ENCODE measurements around the gene SLC35F3.
"Not testable (repeated sequence)": the region's sequence is repeated elsewhere in the genome, so short reads cannot be mapped to it uniquely, and the experiment has no call there.

SLC35F3 gene

DNA sequence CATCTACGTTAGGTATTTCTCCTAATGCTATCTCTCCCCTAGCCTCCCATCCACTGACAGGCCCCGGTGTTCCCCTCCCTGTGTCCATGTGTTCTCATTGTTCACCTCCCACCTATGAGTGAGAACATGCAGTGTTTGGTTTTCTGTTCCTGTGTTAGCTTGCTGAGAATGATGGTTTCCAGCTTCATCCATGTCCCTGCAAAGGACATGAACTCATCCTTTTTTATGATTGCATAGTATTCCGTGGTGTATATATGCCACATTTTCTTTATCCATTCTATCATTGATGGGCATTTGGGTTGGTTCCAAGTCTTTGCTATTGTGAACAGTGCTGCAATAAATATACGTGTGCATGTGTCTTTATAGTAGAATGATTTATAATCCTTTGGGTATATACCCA, 247.9 kb downstream of the SLC35F3 start:
- not testable (repeated sequence) for DNase-seq

DNA sequence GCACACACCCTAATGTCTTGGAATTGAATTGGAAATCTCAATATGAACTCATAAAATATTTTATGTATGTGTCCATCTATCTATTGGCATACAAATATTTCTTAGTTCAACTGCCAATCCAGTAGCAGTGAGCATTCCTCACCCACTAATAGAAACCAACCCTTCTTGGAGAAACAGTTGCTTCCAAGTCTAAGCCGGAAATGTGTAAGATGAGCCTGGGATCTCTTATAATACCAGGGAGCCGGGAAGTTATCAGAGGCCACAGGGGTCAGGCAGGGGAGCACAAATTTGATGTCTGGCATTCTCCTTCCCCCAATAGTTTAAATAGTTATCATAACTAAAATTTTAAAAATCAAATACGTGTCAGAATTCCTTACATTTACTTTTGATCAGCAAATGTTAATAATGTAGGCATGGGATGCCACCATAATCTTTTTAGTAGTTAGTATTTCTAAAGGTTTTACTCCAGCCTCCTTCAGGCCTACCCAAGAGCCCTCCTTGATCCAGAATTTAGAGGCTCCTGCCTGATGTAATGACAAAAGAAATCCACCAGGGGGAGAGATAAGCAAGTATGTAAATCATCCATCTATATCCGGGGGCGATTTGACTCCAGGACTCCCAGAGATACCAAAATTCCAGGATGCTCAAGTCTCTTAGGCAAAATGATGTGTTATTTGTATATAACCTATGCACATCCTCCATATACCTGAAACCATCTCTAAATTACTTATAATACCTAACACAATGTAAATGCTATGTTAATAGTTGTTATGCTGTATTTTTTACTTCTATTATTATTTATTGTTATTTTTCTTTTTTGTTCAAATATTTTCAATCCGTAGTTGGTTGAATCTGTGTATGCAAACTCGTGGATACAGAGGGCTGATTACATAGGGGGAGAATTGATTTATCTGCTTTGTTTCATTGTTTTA, 250.1 kb downstream of the SLC35F3 start:
- DNase-seq: peak; percentile 9 to 56

DNA sequence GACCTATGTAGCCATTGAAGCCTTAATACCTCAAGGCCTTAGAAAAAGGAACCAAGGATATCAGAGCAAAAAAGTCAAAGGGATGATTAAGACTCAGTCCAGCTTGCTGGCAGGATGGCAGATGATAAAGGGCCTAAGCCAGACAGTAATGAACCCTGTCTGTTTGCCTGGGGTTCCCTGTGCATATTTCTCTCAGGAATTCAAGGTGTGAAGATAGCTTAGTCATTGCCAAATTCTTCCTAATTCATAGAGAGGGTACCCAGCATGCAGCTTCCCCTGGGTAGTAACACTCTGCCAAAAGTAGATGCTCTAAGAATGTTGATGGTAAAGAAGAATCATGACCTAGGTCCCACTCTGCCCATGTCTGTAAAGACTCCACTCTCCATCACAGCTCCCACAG, 258.2 kb downstream of the SLC35F3 start:
- no peak for DNase-seq

DNA sequence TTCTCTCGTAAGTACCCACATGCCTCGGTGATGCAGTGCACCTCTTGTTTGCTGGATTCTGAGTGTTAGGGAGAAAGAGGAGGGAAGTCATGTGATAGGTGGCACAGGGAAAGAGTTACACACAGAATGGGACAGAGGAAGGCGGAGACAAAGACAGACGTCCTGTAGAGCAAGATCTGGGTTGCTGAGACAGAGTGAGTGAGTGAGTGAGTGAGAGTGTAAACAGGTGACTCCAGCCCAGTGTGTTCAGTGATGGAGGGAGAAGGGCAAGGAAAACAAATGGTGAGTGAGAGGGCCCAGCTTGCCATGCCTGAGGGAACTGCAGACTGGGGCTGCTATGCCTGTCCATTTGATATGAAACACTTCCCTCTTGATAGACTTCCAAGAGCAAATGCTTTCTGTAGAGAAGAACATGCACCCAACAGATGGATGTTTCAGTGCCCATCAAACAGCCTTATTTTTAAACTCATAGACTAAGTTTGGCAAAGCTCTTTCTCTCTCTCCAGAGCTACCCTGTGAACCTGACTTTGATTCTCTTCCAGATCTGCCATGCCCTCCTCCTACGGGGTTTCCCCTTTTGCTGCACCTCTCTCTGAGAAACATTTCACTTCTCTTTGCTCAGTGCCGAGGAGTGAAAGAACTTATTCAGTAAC, 258.9 kb downstream of the SLC35F3 start:
- no peak for DNase-seq

DNA sequence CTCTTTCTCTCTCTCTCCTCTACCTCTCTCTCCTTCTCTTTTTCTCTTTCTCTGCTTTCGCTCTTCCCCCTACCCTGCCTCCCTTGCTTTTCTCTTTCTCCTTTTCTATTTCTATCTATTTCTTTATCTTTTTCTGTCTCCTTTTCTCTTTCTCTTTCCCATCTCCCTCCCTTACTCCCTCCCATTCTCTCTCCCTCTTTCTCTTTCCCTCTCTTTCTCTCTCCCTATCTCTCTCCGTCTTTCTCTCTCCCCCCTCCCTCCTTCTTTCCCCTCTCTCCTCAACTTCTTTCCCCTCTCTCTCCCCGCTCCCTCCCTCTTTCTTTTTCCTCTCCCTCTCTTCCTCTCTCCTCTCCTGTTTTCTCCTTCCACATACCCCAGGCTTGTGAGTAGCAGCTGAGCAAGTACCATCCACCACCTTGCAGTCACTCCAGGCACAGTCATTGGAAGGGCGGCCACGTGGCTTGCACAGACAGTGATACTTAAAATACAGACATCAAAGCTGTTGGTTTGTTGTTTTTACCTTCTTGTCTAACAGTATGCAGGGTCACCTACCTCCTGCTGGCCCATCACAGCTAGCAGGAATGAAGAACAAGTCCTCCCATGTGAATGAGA, 259.7 kb downstream of the SLC35F3 start:
- no peak for DNase-seq

DNA sequence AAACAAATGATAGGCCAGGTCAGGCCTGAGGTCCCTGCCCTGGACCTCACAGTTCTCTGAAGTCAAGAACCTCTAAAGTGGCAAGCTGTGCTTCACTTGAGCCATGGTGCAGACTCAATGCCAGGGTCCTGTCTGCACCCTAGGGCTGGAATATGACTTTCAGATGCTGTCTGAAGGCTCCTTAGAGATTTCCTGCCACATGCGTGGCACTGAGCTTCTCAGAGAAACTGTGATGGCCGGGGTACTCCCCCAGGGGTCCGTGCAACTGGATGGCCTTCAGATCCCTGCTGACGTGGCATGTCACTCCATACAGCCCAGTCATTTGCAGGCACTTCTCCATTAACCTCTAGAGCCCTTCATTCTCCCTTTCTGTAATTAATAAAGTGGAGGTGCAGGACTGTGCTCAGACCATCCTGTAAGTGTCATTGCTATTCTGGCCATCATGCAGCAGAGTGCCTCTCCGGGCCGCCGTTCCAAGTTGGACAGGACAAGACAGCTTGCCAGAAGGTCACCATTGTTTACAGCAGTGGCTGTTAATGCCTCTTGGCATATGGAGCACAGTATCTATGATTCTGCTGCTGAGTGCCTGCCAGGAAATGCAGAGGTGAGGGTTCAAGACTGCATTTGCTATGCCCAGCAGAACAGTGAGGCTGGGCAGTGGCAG, 263.7 kb downstream of the SLC35F3 start:
- DNase-seq: no peak

DNA sequence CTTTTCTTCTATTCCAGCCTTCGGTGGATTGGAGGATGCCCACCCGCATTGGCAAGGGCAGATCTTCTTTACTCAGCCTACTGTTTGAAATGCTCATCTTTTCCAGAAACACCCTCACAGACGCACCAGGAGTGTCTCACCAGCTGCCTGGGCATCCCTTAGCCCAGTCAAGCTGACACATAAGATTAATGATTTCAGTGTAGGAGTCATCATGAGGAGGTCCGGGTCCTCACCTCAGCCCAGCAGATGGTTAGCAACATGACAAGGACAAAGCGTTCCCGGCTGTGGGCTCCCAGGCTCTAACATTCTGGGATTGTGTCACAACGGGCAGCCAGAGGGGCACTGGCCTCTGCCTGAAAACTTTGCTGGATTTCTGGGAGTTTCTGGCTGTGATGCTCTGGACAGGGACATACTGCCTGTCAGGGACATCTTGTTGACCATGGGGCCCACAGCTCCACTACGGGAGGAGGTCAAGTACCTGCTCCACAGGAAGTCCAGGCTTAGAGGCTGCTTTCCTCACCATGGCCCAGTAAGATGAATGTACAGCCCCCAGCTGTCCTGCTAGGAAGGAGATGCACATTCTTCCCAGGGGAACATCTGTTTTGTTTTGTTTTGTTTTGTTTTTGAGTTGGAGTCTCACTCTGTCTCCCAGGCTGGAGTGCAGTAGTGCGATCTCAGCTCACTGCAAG, 264.8 kb downstream of the SLC35F3 start:
- DNase-seq: no peak

DNA sequence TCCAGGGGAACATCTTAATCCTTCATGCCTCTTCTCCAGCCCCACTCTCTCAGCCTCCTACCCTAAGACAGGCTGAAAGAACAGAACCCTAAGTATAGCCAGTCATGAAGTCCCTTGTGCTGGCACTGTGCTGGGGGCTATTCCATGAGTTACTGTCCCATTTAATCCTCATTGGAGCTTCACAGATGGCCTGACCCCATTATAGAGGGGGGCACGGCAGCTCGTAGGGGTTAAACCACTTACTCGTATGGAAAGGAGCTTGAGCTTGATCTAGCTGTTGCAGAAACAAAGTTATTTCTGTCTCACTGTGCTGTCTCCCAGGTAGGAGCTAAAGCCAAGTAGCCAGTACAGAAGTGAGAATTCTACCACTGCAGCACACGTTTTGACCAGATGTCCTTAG, 265.6 kb downstream of the SLC35F3 start:
- no peak for DNase-seq

DNA sequence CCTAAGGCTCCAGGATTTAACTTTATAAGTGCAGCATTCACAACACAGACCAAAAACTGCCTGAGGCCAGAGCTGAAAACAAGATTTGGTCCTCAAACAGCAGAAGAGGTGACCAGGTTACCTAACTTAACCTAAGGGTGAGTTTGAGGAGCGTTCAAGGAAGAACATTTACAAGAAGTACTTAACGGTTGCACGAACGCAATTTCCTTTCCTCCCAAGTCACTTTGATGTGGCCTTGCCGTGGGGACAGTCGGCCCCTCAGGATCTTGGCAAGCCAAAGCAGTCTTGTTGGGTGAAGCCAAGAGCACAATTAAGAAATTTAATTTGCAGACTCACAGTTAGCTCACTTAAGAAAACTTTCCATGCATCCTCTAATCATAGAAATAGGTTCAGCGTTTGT, 266.1 kb downstream of the SLC35F3 start:
- no peak for DNase-seq

DNA sequence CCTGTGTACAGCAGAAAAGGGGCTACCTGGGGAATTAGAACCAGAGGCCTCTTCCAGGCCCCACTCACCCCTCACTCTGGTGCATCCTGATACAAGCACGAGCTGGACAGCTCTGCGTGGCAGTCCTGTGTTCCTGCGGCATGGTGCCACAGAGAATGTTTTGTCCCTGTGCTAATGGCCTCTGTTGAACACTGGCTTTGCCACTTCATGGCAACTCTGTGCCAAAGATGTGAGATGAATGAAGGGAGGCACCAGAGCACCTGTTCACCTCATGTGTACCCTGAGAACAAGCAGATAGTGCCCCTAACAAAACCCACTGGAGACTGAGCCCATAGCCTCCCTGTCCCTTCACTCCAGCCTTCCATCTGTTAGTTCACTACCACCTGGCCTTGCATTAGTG, 269.5 kb downstream of the SLC35F3 start:
- no peak for DNase-seq

DNA sequence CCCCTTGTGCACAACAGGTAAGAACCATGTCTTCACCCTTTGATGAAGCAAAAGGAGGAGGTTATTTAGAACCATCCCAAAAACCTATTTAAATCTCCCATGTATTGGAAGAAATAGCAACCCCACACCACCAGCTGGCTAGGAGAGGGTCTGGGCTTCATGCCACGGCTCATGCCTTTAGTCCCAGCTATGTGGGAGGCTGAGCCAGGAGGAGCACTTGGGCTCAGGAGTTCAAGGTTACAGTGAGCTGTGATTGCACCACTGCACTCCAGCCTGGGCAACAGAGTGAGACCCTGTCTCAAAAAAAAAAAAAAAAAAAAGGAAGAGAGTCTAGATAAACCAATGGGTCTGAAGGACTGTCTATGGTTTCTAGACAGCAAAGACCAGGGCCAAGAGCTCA, 270.9 kb downstream of the SLC35F3 start:
- no peak for DNase-seq

DNA sequence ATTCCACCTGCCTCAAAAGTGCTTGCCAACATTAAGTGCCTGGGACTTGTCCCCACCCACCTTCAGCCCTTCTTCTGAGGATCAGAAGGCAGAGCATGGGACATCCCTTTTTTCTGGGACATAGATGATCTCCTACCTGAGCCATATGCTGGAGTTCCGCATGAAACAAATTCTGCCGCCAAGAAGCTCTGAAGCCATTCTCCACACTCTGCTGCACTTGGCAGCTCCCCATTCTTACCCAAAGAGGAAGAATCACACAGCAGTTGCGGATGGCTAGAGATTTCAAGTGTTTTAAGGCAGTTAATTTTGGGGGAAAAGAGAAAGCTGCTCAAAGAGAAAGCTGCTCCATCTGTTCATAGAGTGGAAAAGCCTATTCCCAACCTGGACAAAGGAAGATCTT, 271.5 kb downstream of the SLC35F3 start:
- no peak for DNase-seq

DNA sequence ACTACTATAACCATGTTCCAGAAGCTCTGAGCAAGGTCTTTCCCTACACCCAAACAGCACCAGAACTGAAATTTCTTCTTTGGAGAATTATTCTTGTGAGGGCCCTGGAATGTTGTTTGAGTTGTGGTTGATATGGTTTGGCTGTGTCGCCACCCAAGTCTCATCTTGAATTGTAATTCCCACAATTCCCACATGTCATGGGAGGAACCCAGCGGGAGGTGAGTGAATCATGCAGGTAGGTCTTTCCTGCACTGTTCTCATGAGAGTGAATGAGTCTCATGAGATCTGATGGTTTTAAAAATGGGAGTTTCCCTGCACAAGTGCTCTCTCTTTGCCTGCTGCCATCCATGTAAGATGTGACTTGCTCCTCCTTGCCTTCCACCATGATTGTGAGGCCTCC, 272.4 kb downstream of the SLC35F3 start:
- not testable (repeated sequence) for DNase-seq

DNA sequence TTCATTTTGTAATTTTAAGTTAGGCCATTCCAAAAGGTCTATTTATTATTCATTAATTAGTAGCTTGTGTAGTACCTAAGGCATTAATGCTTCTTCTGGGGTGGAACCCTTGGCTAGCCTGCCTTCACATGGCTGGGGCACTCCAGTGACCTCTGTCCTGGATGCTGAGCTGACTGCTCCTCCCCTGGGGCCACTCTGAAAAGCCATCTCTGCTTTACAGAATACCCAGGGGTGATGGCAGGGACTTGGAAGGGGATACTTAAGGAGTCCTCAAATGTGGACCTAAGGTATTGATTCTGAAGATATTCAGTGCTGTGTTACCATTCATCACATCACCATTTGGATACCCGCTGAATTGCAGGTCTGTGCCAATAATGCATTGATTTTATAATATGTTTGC, 281.0 kb downstream of the SLC35F3 start:
- no peak for DNase-seq

DNA sequence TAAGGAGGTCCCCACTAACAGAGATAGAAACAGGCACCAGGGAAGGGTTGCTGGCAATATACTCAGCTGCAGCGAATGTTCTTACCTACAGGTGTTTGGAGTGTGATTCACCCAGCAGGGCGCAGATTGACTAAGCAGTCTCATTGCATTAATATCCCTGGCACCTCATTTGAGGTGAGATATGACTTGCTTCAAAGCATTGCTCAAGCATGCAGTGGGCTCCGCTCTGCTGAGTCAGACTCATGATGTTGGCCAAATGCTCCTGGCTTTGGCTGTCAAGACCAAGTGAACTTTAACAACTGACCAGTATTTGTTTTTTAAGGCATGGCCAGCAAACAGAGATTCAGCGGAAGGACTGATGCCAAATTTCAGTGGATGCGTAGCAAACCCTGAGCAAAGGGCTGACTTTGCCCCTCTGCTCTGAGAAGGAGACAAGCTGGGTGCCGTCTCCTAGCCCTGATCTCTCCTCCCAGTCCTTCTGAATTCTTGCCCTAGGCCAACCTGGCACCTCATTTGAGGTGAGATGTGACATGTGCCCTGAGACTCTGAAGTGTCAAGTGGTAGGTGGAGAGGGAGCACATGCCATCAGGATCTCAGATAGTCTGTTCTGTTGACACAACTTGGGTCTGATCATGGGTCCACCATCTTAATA, 281.7 kb downstream of the SLC35F3 start:
- no peak for DNase-seq

DNA sequence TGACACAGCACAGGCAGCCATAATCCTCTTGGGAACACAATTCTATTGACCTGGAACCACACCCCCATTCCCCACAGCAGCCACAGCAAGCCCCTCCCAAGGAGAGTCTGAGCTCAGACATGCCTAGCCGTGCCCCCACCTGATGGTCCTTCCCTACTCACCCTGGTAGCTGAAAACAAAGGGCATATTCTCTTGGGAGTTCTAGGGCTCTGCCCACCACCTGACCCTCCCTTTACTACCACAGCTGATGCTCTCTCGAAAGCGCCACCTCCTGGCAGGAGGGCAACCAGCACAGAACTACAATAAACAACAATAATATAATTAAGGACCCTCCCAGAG, 283.9 kb downstream of the SLC35F3 start:
- DNase-seq: no peak

DNA sequence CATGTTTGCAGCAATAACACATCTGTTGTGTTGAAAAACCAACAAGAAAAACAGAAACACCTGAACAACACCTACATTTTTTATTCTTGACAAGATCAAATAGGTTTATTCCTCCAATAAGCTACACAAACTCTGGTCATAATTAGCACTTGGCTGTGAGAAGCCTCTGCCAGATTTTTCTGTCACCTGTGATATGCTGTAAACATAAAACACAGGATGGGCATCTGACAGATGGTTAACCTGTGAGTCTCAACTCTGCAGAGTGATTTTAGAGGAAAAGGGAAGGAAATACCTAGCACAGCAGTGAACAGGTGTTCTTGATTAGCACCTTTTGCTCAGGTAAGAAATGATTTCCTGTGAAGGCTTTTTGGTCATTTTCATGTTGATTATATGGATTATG, 293.4 kb downstream of the SLC35F3 start:
- no peak for DNase-seq

DNA sequence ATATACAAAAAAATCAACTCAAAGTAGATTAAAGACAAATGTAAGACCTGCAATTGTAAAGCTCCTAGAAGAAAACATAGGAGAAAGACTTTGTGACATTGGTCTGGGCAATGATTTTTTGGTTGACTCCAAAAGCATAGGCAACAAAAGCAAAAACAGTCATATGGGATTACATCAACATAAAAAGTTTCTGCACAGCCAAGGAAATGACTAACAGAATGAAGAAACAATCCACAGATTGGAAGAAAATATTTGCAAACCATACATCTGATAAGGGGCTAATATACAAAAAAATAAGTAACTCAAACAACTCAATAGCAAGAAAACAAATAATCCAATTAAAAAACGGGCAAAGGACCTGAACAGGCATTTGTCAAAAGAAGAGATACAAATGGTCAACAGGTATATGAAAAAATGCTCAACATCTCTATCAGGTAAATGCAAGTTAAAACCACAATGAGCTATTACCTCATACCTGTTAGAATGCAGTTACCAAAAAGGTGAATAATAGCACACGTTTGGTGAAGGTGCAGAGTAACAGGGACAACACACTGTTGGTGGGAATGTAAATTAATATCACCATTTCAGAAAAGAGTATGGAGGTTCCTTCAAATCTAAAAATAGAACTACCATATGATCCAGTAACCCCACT, 295.1 kb downstream of the SLC35F3 start:
- DNase-seq: no peak

DNA sequence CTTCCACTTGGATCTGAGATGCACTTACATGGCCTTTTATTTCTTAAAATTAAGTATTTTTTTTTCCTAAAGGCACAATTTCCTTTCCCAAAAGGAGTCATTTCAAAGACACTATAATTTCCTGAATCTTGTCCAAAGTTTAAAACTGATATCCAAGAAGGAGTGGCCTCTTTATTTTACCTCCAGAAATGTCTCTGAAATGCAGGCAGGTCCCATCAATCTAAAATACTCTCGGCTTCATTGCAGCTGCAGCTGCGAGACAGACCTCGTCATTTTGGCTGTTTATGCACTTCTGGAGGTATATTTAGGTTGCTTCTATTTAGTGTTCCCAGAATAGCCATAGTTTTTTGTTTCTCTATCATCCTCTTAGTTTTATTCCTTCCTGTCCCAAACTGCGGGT, 296.1 kb downstream of the SLC35F3 start:
- DNase-seq: no peak

DNA sequence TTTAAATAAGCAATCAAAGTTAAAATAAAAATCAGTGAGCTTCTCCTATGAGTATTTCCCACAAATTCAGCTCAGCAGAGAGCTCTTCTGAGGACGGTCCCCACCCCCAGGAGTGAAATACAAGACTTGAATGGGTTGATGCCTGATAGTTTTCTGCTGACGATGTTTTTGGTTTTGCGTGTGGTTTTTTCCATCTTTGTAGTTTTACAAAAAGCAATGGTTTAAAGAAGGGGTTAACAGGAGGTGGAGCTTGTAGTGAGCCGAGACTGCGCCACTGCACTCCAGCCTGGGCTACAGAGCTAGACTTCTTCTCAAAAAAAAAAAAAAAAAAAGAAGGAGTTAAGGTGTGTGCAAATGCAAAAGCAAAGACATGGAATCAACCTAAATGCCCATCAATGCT, 297.1 kb downstream of the SLC35F3 start:
- DNase-seq: no peak

DNA sequence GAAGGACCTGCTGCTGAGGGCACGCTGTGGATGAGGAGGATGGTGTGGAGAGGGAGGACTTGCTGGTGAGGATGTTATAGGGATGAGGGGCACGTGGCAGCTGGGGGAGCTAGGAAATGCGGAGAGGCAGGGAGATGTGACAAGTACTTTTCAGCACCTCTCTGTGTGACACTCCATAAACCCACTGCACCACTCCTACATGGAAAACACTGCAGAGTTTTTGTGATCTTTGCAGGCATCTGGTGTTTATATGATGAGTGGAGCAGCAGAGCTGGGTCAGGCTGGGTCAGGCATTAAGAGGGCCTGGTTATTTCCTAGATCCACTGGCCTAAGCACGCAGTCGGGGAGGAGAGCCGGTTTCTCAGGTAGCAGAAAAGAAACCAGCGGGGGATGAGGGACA, 301.5 kb downstream of the SLC35F3 start:
- no peak for DNase-seq
